Measurements from ENCODE around the gene MDN1.

GRCh38 chr6:89690944-89691324 is 128.7 kb downstream of the MDN1 start:
- TF ChIP-seq CTCF (IDR thresholded peaks at IDR 0.05 in 8 of 11, conservative IDR thresholded peaks at IDR 0.05 in 3 of 11), result no peak
- TF ChIP-seq POLR2A (IDR thresholded peaks at IDR 0.05), result no peak
- no peak for TF ChIP-seq POLR2AphosphoS5 (IDR thresholded peaks at IDR 0.05)
